ENCODE results near the gene SMIM13. TPM values are rescaled to one million over a fixed set of nuclear protein-coding genes. Genes with fewer than 3 reads are reported as not detected.

SMIM13 gene
- polyA plus RNA-seq, 2 of the 4 experiments (the other 2 are of a cell fraction), result 12.7 to 12.8 TPM

GRCh38 chr6:11155589-11155988 lies 62.0 kb downstream of the SMIM13 start (continued):
- no peak for TF ChIP-seq E2F6 (IDR thresholded peaks at IDR 0.05; ENCODE audit: borderline replicate concordance, low read depth)
- no peak for TF ChIP-seq ZFP36 (IDR thresholded peaks at IDR 0.05; ENCODE audit: borderline replicate concordance, partially characterized antibody)
- no peak for TF ChIP-seq PBX3 (IDR thresholded peaks at IDR 0.05)
- no peak for TF ChIP-seq ATOH8 (CRISPR knock-in tag; IDR thresholded peaks at IDR 0.05; ENCODE audit: low read depth)

- no peak overlapping the region for H3K27ac ChIP-seq
- H3K4me2 ChIP-seq, result no peak overlapping the region
- DNase-seq (ENCODE audit: low read depth in 1 of 2, low spot score in 1 of 2), result no peak
- H3K9me3 ChIP-seq, result peaks cover 8% of the 10 kb centered on the region; the same call in 1 of the 3 replicates
- peaks cover 9% of the 10 kb centered on the region for H3K4me1 ChIP-seq
- CTCF ChIA-PET, result no interaction called here
- WGBS (ENCODE audit: missing lambda C conversion rate), result 57% methylated on average over 1 of the region's 1 CpG
- no peak for FAIRE-seq
- no peak for TF ChIP-seq FOXS1 (CRISPR knock-in tag; IDR thresholded peaks at IDR 0.05)
- TF ChIP-seq HEYL (CRISPR knock-in tag; IDR thresholded peaks at IDR 0.05), result no peak
- TF ChIP-seq CBX2 (IDR thresholded peaks at IDR 0.05; ENCODE audit: borderline replicate concordance, low read depth), result no peak
- no peak for TF ChIP-seq TFCP2L1 (CRISPR knock-in tag; IDR thresholded peaks at IDR 0.05)
- no peak for TF ChIP-seq HOXA7 (CRISPR knock-in tag; IDR thresholded peaks at IDR 0.05)
- POLR2A ChIA-PET, result no interaction called here
- H3K4me3 ChIP-seq, result no peak overlapping the region
- no peak for ATAC-seq
Observed at GRCh38 chr6:11160199-11160598, 66.6 kb downstream of the SMIM13 start.

- CTCF ChIA-PET, result interaction anchor here (3.4 kb wide), 1 partner anchor 11 kb away, joined by 14 read pairs; no protein-coding TSS in a partner anchor
- Histone ChIP-seq H3K4me2 (peak overlapping the region; percentile 19; the same call in 1 of the 3 replicates), H3K9me3 (peaks cover 8% of the 10 kb centered on the region; the same call in 1 of the 3 replicates), H3K27ac (peak overlapping the region in 1 of 2 experiments; percentile 48; a peak in 2 of 6 replicates), H3K4me1 (peaks cover 9% of the 10 kb centered on the region), H3K4me3 (no peak overlapping the region)
- DNase-seq (ENCODE audit: low read depth in 1 of 2, low spot score in 1 of 2) (no peak), ATAC-seq (peak in 1 of 2 experiments; percentile 34; a peak in 1 of 6 replicates), FAIRE-seq (no peak)
- WGBS (ENCODE audit: missing lambda C conversion rate), result 86% methylated on average over 9 of the region's 9 CpGs
- POLR2A ChIA-PET, result no interaction called here
- no peak for TF ChIP-seq ZSCAN20 (CRISPR knock-in tag; IDR thresholded peaks at IDR 0.05)
- TF ChIP-seq NFE2L2 (conservative IDR thresholded peaks at IDR 0.05; ENCODE audit: low read length), result no peak
- no peak for TF ChIP-seq ZC3H11A (IDR thresholded peaks at IDR 0.05)
- TF ChIP-seq GATA3 (IDR thresholded peaks at IDR 0.05; ENCODE audit: borderline replicate concordance), result no peak
- no peak for TF ChIP-seq RAD21 (conservative IDR thresholded peaks at IDR 0.05 in 1 of 2, IDR thresholded peaks at IDR 0.05 in 1 of 2)
- TF ChIP-seq POLR2A (IDR thresholded peaks at IDR 0.05; ENCODE audit: low read length), result no peak
- no peak for TF ChIP-seq HEYL (CRISPR knock-in tag; IDR thresholded peaks at IDR 0.05)
- no peak for TF ChIP-seq EHF (CRISPR knock-in tag; IDR thresholded peaks at IDR 0.05)
Observed at GRCh38 chr6:11161031-11161956, 67.7 kb downstream of the SMIM13 start.

GRCh38 chr6:11162262-11162661 lies 68.6 kb downstream of the SMIM13 start:
- 100% methylated on average over 3 of the region's 3 CpGs for WGBS (ENCODE audit: missing lambda C conversion rate)

More at GRCh38 chr6:11162262-11162661, 68.6 kb downstream of the SMIM13 start:
- ChIA-PET POLR2A (no interaction called here), CTCF (interaction anchor here (1.7 to 3.4 kb wide), 3 partner anchors 10 to 334 kb away, joined by 3 to 14 read pairs (median 9); no protein-coding TSS in a partner anchor)
- no peak for ATAC-seq
- H3K4me2 ChIP-seq, result no peak overlapping the region
- H3K4me3 ChIP-seq, result no peak overlapping the region
- H3K4me1 ChIP-seq, result peaks cover 9% of the 10 kb centered on the region
- TF ChIP-seq SREBF2 (IDR thresholded peaks at IDR 0.05) (no peak), NPAS2 (CRISPR knock-in tag; IDR thresholded peaks at IDR 0.05; ENCODE audit: borderline replicate concordance) (no peak), RARB (CRISPR knock-in tag; IDR thresholded peaks at IDR 0.05) (no peak), TFCP2L1 (CRISPR knock-in tag; IDR thresholded peaks at IDR 0.05) (no peak), HMGXB4 (CRISPR knock-in tag; IDR thresholded peaks at IDR 0.05; ENCODE audit: borderline replicate concordance) (no peak), PHF8 (IDR thresholded peaks at IDR 0.05; ENCODE audit: borderline replicate concordance, low read depth) (no peak), FOSB (CRISPR knock-in tag; IDR thresholded peaks at IDR 0.05) (no peak), POLR2A (IDR thresholded peaks at IDR 0.05; ENCODE audit: low read length) (no peak)
- peaks cover 6% of the 10 kb centered on the region; the same call in 1 of the 3 replicates for H3K9me3 ChIP-seq
- no peak for DNase-seq (ENCODE audit: low read depth in 1 of 2, low spot score in 1 of 2)
- H3K27ac ChIP-seq, result peak overlapping the region in 1 of 2 experiments; percentile 48; a peak in 1 of 6 replicates
- FAIRE-seq, result no peak

Data from A549 (cell line).